Osteoblast (primary cell): ENCODE results near the gene IKZF2. TPM values are rescaled to one million over a fixed set of nuclear protein-coding genes. Genes with fewer than 3 reads are reported as not detected.
A peak's percentile ranks its signal among the peaks of the same experiment; 100 is the strongest.

Experiments used
- DNase-seq: peaks from one replicate; pipeline ENCODE4 v3.0.0; 2011; ENCODE audit warnings: low spot score, mixed read lengths; ENCODE audit not compliant: insufficient read length; ENCODE audit errors: missing footprints
- H2AFZ ChIP-seq: 2 replicates; pipeline ENCODE4 v1.6.0; 2011; ENCODE audit warnings: mild to moderate bottlenecking, low read length
- H3K27ac ChIP-seq: 2 replicates; pipeline ENCODE4 v1.5.1; 2011; ENCODE audit warnings: mild to moderate bottlenecking, low read depth, low read length, moderate library complexity
- H3K27me3 ChIP-seq: 2 replicates; pipeline ENCODE4 v1.6.0; 2012; ENCODE audit warnings: mild to moderate bottlenecking, control low read depth, inconsistent platforms, low read length, moderate library complexity; ENCODE audit not compliant: insufficient read depth
- H3K36me3 ChIP-seq: 2 replicates; pipeline ENCODE4 v1.5.1; 2011; ENCODE audit warnings: mild to moderate bottlenecking, low read length, control low read depth, moderate library complexity; ENCODE audit not compliant: insufficient read depth
- H3K4me1 ChIP-seq: 2 replicates; pipeline ENCODE4 v1.5.1; 2011; ENCODE audit warnings: mild to moderate bottlenecking, low read length, control low read depth, moderate library complexity; ENCODE audit not compliant: insufficient read depth
- H3K4me2 ChIP-seq: 2 replicates; pipeline ENCODE4 v1.6.0; 2011; ENCODE audit warnings: mild to moderate bottlenecking, low read length; ENCODE audit not compliant: insufficient read depth
- H3K4me3 ChIP-seq: fragments of 200-600 bp; sonication (generic); 3 replicates; pipeline ENCODE4 v1.5.1; 2012; ENCODE audit warnings: mild to moderate bottlenecking, low read length, inconsistent platforms; ENCODE audit not compliant: insufficient read depth
- H3K79me2 ChIP-seq: 2 replicates; pipeline ENCODE4 v1.6.0; 2012; ENCODE audit warnings: mild to moderate bottlenecking, low read length, control low read depth, inconsistent platforms; ENCODE audit not compliant: insufficient read depth
- H3K9me3 ChIP-seq: 2 replicates; pipeline ENCODE4 v1.5.1; 2011; ENCODE audit warnings: low read depth, low read length, control low read depth
- H4K20me1 ChIP-seq: 2 replicates; pipeline ENCODE4 v1.6.0; 2012; ENCODE audit warnings: mild to moderate bottlenecking, low read length, control low read depth; ENCODE audit not compliant: insufficient read depth
- total RNA-seq: library from RNA; depleted of rRNA; stranded (reverse); fragments of >200 nt; gene quantifications from 2 replicates; pipeline ENCODE4 v1.2.3, GENCODE V29; 2012
- TF ChIP-seq, protein P1 (sequence below): IDR thresholded peaks from 2 replicates; pipeline ENCODE4 v1.5.1; 2011; ENCODE audit warnings: mild to moderate bottlenecking, low read depth, low read length, moderate library complexity; ENCODE audit errors: extremely low read depth

IKZF2 gene
- total RNA-seq, 1 donor, result 11.9 TPM

DNA sequence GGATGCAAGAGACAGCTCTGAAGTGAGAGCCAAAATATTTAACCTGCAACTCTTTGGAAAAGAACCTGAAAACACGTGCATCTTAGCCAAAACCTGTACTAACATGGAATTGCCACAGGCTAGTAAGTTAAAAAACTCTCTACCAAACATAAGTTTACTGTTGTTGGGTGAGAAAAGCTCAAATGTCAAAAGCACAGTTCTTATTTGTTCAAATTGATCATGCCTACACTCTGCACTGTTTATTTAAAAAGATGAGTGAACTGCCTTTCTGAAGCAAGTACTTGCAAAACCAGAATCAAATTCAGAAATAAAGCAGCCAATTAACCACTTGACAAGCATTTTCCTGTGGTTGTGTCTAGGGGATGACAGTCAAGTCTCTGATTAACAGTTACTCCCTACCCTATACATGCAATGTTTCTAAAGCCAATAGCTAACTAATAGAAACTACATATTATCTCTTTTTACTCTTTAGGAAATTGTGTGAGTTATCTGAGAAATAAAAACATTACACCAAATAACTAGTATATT, 5.6 kb downstream of the IKZF2 start:
- Histone ChIP-seq H2AFZ (no peak overlapping the region), H3K27me3 (no peaks in the 10 kb centered on the region), H3K4me3 (no peak overlapping the region), H3K9me3 (no peaks in the 10 kb centered on the region), H3K36me3 (no peaks in the 10 kb centered on the region), H3K4me1 (peaks cover 9% of the 10 kb centered on the region), H3K79me2 (peaks cover 10% of the 10 kb centered on the region), H3K27ac (no peak overlapping the region), H4K20me1 (no peaks in the 10 kb centered on the region), H3K4me2 (no peak overlapping the region)
- no peak for DNase-seq
- TF ChIP-seq, protein P1, sequence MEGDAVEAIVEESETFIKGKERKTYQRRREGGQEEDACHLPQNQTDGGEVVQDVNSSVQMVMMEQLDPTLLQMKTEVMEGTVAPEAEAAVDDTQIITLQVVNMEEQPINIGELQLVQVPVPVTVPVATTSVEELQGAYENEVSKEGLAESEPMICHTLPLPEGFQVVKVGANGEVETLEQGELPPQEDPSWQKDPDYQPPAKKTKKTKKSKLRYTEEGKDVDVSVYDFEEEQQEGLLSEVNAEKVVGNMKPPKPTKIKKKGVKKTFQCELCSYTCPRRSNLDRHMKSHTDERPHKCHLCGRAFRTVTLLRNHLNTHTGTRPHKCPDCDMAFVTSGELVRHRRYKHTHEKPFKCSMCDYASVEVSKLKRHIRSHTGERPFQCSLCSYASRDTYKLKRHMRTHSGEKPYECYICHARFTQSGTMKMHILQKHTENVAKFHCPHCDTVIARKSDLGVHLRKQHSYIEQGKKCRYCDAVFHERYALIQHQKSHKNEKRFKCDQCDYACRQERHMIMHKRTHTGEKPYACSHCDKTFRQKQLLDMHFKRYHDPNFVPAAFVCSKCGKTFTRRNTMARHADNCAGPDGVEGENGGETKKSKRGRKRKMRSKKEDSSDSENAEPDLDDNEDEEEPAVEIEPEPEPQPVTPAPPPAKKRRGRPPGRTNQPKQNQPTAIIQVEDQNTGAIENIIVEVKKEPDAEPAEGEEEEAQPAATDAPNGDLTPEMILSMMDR, result no peak

DNA sequence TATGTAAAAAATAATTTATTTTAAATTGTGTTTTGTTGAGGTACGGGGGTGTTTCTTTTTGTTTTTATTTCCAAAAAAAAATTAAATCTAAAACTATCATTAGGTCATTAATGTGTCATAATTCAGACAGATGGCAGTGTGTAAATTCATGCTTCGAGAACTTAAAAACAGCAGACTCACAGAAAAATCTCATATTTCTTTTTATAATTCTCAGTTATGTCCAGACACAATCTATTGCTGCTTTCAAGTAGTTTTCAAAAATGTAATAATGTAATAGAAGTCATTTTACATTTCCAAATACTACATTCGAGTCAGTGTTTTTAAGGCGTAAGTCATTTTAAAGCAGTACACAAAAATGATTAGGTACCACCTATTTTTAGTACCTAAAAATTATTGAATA, 14.3 kb downstream of the IKZF2 start:
- Histone ChIP-seq H4K20me1 (no peaks in the 10 kb centered on the region), H3K4me3 (no peak overlapping the region), H3K36me3 (no peaks in the 10 kb centered on the region), H3K27ac (no peak overlapping the region), H2AFZ (no peak overlapping the region), H3K9me3 (no peaks in the 10 kb centered on the region), H3K79me2 (no peaks in the 10 kb centered on the region), H3K27me3 (no peaks in the 10 kb centered on the region), H3K4me2 (no peak overlapping the region), H3K4me1 (no peaks in the 10 kb centered on the region)
- DNase-seq, result no peak
- TF ChIP-seq, protein P1, result no peak

- H2AFZ ChIP-seq, result no peak overlapping the region
- no peak for DNase-seq
- no peak overlapping the region for H3K4me3 ChIP-seq
- H3K9me3 ChIP-seq, result no peaks in the 10 kb centered on the region
- H3K4me1 ChIP-seq, result peaks cover 7% of the 10 kb centered on the region
- no peaks in the 10 kb centered on the region for H3K27me3 ChIP-seq
- H3K27ac ChIP-seq, result no peak overlapping the region
- TF ChIP-seq, protein P1, result no peak
- no peaks in the 10 kb centered on the region for H4K20me1 ChIP-seq
- H3K4me2 ChIP-seq, result no peak overlapping the region
- H3K36me3 ChIP-seq, result peaks cover 3% of the 10 kb centered on the region
- H3K79me2 ChIP-seq, result peaks cover 1% of the 10 kb centered on the region
Observed at GRCh38 chr2:213129311-213129710, 22.1 kb downstream of the IKZF2 start.

- peak; percentile 26 for DNase-seq
- Histone ChIP-seq H3K27me3 (no peaks in the 10 kb centered on the region), H3K79me2 (peaks cover 2% of the 10 kb centered on the region), H4K20me1 (no peaks in the 10 kb centered on the region), H2AFZ (no peak overlapping the region), H3K27ac (no peak overlapping the region), H3K4me2 (no peak overlapping the region), H3K4me3 (no peak overlapping the region), H3K36me3 (peaks cover 3% of the 10 kb centered on the region), H3K9me3 (no peaks in the 10 kb centered on the region), H3K4me1 (peaks cover 7% of the 10 kb centered on the region)
- TF ChIP-seq, protein P1, result peak; percentile 22
Observed at GRCh38 chr2:213125646-213126347, 25.6 kb downstream of the IKZF2 start.
